GM19397 (cell line): ENCODE results near the gene MAPK12.

ENCODE experiments used
- ATAC-seq: cut with Tn5 transposase; IDR thresholded peaks from one replicate; pipeline ENCODE4 v1.9.1; 2021; ENCODE audit warnings: mild to moderate bottlenecking, moderate library complexity; ENCODE audit not compliant: unreplicated experiment

MAPK12 gene

DNA sequence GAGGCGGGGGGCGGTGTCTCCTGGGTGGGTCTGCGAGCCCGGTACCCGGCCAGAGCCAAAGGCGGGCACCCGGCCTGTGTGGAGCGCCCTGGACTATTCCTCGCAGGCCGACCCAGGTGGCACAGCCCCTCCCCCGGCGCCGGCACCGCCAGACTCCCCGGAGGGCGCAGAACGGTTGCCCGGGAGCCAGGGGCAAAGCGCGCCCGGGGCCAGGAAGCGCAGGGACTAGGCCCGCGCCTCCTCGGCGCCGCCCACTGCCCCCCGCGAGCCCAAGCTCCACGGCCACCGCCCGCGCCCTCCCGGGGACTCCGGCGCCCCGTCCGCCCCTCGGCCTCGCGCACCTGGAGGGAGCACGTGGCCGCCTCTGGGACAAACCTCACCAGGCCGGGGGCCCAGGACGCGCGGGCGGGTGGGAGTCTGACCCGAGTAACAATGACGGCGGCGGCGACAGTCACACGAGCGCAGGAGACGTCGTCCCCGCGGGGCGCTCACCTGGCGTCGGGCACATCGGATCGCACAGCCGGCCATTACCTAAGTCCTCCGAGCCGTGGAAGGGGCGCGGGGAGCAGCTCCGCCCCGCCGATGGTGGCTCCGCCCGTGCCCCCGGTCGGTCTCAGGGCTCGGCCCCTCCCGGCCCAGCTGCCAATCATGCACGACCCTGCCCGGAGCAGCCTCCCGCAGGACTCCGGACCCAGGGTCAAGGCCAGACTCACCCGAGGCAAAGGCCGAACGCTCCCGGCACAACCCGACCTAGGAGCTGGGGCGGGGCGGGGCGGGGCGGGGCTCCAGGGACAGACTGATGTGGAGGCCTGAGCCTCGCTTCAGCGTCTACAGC is 38.5 kb upstream of the MAPK12 start:
- ATAC-seq: no peak

DNA sequence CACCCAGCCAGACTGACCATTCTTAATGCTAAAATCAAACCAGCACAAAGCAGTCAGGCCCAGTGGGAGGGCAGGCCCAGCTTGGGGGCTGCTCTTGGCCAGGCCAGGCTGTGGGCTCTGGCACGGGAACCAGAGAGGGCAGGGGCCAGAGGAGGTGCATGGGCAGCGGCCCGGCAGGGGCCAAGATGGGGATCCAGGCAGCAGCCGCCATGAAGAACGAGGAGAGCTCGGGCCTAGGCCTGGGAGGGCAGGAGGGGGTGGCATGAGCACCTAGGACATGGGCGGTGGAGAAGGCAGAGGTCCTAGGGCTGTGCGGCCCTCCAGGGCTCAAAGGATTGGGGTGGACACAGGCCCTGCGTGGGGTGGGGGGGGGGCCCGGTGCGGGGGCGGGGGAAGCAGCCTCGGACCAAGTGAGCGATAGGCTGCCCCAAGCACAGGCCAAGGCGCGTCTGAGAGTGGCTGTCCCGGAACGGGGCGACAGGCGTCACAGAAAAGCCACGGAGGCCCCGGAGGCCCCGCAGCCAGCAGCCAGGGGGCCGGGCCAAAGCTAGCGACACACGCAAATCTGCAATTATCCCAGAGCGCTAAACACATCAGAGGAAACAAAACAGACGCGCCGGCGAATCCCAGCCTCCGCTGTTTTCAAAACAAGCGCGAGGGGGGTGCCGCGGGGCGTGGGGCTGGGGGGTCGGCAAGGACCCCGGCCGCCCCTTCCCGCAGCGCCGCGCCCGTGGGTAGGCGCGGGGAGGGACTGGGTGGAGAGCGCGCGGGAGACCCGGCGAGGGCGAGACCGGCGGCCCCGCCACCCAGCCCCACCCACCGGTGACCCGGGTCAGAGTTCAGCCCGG is 37.7 kb upstream of the MAPK12 start:
- no peak for ATAC-seq

GRCh38 chr22:50298266-50298637 is 36.8 kb upstream of the MAPK12 start:
- ATAC-seq: no peak

GRCh38 chr22:50297510-50298265 is 36.2 kb upstream of the MAPK12 start:
- ATAC-seq: no peak

DNA sequence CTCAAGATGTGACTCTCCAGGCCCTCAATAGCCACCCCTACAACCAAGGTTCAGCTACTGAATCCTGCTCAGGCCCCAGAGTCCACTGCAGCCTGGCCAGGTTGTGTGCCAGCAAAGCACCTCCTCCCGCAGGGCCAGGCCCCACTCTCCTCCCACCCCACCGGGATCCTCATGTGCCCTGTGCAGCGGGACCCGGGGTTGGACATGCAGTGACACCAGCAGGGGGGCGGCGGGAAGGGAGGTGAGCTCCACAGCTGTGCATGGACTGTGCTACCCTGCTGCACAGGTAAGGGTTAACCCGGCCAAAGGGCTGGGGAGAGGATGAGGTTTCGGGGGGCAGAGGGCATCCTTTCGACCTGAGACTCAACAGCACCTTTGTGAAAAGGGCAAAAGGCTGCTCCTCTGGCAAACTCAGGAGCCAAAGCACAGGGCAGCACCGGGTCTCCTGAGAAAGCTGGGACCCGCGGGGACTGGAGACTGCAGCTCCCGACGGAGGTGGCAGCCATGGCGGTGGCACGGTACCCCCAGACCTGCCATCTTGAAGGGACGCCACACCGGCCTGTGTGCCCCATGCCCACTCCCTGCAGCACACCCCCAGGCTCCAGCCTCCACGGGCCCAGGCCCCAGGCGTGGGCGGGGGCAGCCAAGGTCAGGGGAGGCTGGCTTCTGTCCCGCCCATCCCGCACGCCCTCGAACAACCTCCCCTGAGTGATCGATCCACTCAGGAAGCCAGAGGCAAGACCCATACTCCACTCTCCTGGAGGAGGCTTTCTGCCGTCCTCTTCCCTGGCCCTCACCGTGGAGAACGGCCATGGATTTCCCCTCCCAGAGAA is 35.4 kb upstream of the MAPK12 start:
- no peak for ATAC-seq

GRCh38 chr22:50294319-50294656 is 32.8 kb upstream of the MAPK12 start:
- ATAC-seq: no peak

GRCh38 chr22:50293441-50294318 is 32.2 kb upstream of the MAPK12 start:
- no peak for ATAC-seq

GRCh38 chr22:50292643-50293440 is 31.4 kb upstream of the MAPK12 start:
- no peak for ATAC-seq

DNA sequence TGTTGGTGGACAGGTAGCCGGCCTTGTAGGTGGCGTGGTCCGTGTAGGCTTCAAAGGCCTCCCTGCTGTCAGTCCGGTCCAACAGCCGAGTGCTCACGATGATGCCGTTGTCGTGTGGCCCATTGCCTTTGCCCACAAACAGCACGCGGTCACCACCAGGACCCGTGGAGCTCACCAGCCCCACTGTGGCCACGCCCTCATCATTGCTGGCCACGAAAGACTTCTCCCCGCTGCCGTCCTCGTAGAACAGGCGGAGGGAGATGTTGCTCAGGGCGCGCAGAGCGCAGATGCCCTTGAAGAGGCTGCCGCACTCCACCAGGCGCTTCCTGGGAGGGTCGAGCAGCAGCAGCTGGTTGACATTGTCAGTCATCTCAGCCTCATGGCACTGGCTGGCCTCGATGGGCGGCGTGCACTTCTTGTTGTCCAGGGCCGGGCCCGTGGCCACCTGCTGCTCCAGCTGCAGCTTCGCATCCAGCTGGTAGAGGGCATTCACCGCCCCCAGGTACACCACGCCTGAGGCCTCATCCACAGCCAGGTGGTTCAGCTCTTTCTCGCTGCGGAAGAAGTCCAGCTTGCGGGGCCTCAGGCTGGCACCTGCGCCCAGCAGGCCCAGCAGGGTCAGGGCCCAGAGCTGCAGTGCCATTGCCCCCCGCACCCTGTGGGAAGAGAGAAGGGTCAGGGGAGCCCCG is 28.6 kb upstream of the MAPK12 start:
- ATAC-seq: no peak

DNA sequence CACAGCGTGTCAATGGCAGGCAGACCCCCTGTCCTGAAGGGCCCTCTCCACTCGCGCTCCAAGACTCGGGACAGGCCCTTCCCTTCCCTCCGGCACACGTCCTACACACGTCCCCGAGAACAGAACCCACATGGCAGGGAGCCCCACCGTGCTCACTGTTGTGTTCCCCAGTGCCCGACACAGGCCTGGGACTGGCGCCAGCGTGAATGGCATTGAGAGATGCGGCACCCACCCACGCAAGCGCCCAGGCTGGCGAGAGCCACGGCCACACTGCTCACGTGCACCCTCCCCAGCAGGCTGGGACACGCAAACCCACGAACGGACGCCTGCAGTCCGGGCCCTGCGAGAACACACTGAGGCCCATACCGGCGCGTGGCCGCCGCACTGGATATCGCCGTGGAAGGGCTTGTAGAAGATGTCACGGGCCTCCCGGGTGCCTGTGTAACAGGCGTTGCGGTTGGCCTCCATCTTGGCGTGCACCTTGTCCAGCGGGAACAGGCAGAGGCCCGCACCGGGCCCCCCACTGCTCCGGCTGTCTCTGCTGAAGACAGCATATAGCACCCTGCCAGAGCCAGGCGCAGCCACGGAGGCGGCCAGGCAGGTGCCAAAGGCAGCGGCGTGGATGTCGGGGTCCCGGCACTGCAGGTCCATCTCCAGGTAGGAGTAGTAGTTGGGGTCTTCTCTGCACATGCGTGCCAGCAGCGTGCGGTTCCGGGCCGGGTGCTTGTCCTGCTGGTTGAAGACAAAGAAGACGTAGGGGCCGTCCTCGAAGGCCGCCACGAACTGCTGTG is 27.9 kb upstream of the MAPK12 start:
- ATAC-seq: no peak

DNA sequence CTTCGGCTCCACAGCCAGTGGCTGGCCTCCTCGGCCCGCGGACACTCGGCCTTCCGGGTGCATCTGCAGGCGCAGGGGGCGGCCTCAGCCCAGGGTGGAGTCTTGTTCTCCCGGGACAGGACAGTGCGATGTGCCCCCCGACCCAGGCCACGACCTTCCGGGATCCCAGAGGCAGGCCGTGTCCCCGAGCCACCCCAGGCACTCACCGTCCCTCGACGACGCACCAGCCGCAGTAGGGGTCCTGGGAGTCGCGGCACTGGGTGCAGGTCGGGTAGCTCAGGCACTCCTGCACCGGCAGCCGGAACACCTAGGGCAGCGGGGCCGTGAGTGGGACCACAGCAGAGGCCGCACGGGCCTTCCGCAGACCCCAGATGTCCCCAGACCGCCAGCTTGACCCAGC is 26.2 kb upstream of the MAPK12 start:
- no peak for ATAC-seq

- ATAC-seq: no peak
Measured at GRCh38 chr22:50286701-50287318, 25.3 kb upstream of the MAPK12 start.

GRCh38 chr22:50286275-50286674 is 24.8 kb upstream of the MAPK12 start:
- ATAC-seq: no peak

GRCh38 chr22:50285568-50286229 is 24.2 kb upstream of the MAPK12 start:
- ATAC-seq: no peak

- ATAC-seq: no peak
Measured at GRCh38 chr22:50284479-50284878, 23.0 kb upstream of the MAPK12 start.

GRCh38 chr22:50283821-50284220 is 22.3 kb upstream of the MAPK12 start:
- no peak for ATAC-seq
